Measurements from ENCODE around the gene SLC7A4.
A peak's percentile ranks its signal among the peaks of the same experiment; 100 is the strongest.
"Not testable (repeated sequence)": the region's sequence is repeated elsewhere in the genome, so short reads cannot be mapped to it uniquely, and the experiment has no call there.

SLC7A4 gene

GRCh38 chr22:21032037-21032867, at the start of gene SLC7A4:
Gene SLC7A4 (minus strand): TSS chr22:21032561. CDS start chr22:21031812, 749 bp downstream.
- no peak for DNase-seq

GRCh38 chr22:21080435-21081137, 48.2 kb upstream of the SLC7A4 start:
- no peak for DNase-seq

GRCh38 chr22:21079493-21079892, 47.1 kb upstream of the SLC7A4 start:
- no peak for DNase-seq

- DNase-seq: no peak
Observed at GRCh38 chr22:21078916-21079315, 46.6 kb upstream of the SLC7A4 start.

GRCh38 chr22:21077884-21078508, 45.6 kb upstream of the SLC7A4 start:
- no peak for DNase-seq

- no peak for DNase-seq
Observed at GRCh38 chr22:21076912-21077625, 44.7 kb upstream of the SLC7A4 start.

GRCh38 chr22:21075516-21076138, 43.3 kb upstream of the SLC7A4 start:
- no peak for DNase-seq

GRCh38 chr22:21074102-21074715, 41.8 kb upstream of the SLC7A4 start:
- peak; percentile 34 for DNase-seq

GRCh38 chr22:21073482-21073881, 41.1 kb upstream of the SLC7A4 start:
- DNase-seq: no peak

- no peak for DNase-seq
Observed at GRCh38 chr22:21073023-21073422, 40.7 kb upstream of the SLC7A4 start.

- not testable (repeated sequence) for DNase-seq
Observed at GRCh38 chr22:21071796-21072195, 39.4 kb upstream of the SLC7A4 start.

GRCh38 chr22:21070690-21071615, 38.6 kb upstream of the SLC7A4 start:
- no peak for DNase-seq

GRCh38 chr22:21069375-21069774, 37.0 kb upstream of the SLC7A4 start:
- DNase-seq: no peak

GRCh38 chr22:21068681-21069276, 36.4 kb upstream of the SLC7A4 start:
- no peak for DNase-seq

GRCh38 chr22:21067901-21068680, 35.7 kb upstream of the SLC7A4 start:
- DNase-seq: no peak

- DNase-seq: no peak
Observed at GRCh38 chr22:21067075-21067900, 34.9 kb upstream of the SLC7A4 start.

- DNase-seq: no peak
Observed at GRCh38 chr22:21064917-21065864, 32.8 kb upstream of the SLC7A4 start.

GRCh38 chr22:21064425-21064824, 32.1 kb upstream of the SLC7A4 start:
- not testable (repeated sequence) for DNase-seq
